ENCODE results near the gene CSNK2A3.

DNA sequence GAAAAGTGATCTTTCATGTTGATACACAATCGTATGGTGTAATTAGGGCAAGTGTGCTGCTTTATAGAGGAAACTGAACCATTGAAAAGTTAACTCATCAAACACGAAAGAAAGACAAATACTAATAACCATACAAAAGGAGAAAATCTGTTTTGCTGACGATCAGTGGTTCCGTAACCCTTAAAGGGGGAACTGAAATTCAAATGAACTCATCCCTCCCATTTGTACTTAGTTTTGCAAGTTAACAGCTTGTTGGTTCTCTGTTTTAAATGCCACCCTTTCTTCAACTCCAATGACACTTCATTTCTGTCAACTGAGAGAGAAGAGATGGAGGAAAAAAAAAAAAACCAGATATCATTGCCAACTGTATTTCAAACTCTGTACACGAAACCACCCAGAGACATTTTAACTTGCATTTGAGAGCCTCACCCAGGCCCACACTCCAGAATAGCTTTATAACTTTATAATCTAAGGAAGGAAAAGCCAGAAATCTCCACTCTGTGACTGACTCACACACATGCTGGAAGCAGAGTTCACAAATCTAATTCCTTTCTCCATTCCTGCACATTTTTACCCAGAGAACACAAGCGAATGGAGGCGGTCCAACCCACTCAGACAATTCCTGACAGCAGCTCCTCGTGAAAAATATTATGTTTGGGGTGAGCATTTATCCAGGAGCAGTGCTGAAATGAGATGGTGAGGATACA is 17.4 kb upstream of the CSNK2A3 start:
- no peak for TF ChIP-seq POLR2A (IDR thresholded peaks at IDR 0.05)
- no peak for TF ChIP-seq POLR2AphosphoS5 (IDR thresholded peaks at IDR 0.05)

Measured in transverse colon (tissue), 3 donors.